RWPE2 (cell line): ENCODE results near the gene JKAMP.

Experiments used
- ATAC-seq: fragments of 200-7000 bp; cut with Tn5 transposase; 3 replicates; pipeline ENCODE4 v1.9.1; 2021; ENCODE audit warnings: low read depth
- DNase-seq: peaks from one replicate; pipeline ENCODE4 v3.0.0-alpha.2; 2020; ENCODE audit warnings: low spot score
- H3K27ac ChIP-seq: fragments of 450-650 bp; 2 replicates; pipeline ENCODE4 v1.5.1; 2017; ENCODE audit warnings: mild to moderate bottlenecking; ENCODE audit not compliant: poor library complexity, severe bottlenecking
- H3K27me3 ChIP-seq: fragments of 250-450 bp; sonication (Bioruptor Pico); 2 replicates; pipeline ENCODE4 v1.5.1; 2021; ENCODE audit warnings: mild to moderate bottlenecking, moderate library complexity; ENCODE audit not compliant: insufficient read depth, poor library complexity, severe bottlenecking
- H3K36me3 ChIP-seq: fragments of 250-450 bp; sonication (Bioruptor Pico); 2 replicates; pipeline ENCODE4 v1.5.1; 2020; ENCODE audit warnings: low read depth, mild to moderate bottlenecking, moderate library complexity
- H3K4me1 ChIP-seq: fragments of 250-450 bp; sonication (Bioruptor Pico); 2 replicates; pipeline ENCODE4 v1.5.1; 2021; ENCODE audit warnings: mild to moderate bottlenecking, moderate library complexity; ENCODE audit not compliant: insufficient read depth, poor library complexity, severe bottlenecking
- H3K4me3 ChIP-seq: fragments of 250-450 bp; sonication (Bioruptor Pico); 2 replicates; pipeline ENCODE4 v1.5.1; 2021; ENCODE audit warnings: mild to moderate bottlenecking, moderate library complexity; ENCODE audit not compliant: severe bottlenecking
- H3K9me3 ChIP-seq: fragments of 250-450 bp; sonication (Bioruptor Pico); 2 replicates; pipeline ENCODE4 v1.5.1; 2021; ENCODE audit warnings: mild to moderate bottlenecking, moderate library complexity; ENCODE audit not compliant: severe bottlenecking
- TF ChIP-seq, protein P1 (sequence below): fragments of 450-650 bp; IDR thresholded peaks from one replicate; pipeline ENCODE4 v1.5.1; 2017; ENCODE audit warnings: mild to moderate bottlenecking, moderate library complexity; ENCODE audit not compliant: poor library complexity, severe bottlenecking

The JKAMP gene

DNA sequence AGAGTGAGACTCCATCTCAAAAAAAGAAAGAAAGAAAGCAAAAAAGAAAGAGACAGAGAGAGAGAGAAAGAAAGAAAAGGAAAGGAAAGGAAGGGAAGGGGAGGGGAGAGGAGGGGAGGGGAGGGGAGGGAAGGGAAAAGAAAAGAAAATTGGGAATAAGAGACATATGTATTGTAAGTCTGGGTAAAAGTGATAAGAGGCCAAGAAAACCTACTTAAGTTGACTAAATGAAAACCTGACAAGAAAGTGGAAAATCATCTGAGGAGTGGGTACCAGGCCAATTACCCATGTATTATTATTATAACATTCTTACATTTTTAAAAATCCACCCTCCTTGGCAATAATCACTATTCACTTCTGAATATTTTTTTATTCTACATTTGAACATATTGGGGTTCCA is 46.0 kb downstream of the JKAMP start:
- Histone ChIP-seq H3K9me3 (no peaks in the 10 kb centered on the region), H3K27ac (no peak overlapping the region), H3K27me3 (peaks cover 10% of the 10 kb centered on the region), H3K4me3 (no peak overlapping the region), H3K4me1 (no peaks in the 10 kb centered on the region), H3K36me3 (no peaks in the 10 kb centered on the region)
- ATAC-seq (no peak), DNase-seq (no peak)
- TF ChIP-seq, protein P1, sequence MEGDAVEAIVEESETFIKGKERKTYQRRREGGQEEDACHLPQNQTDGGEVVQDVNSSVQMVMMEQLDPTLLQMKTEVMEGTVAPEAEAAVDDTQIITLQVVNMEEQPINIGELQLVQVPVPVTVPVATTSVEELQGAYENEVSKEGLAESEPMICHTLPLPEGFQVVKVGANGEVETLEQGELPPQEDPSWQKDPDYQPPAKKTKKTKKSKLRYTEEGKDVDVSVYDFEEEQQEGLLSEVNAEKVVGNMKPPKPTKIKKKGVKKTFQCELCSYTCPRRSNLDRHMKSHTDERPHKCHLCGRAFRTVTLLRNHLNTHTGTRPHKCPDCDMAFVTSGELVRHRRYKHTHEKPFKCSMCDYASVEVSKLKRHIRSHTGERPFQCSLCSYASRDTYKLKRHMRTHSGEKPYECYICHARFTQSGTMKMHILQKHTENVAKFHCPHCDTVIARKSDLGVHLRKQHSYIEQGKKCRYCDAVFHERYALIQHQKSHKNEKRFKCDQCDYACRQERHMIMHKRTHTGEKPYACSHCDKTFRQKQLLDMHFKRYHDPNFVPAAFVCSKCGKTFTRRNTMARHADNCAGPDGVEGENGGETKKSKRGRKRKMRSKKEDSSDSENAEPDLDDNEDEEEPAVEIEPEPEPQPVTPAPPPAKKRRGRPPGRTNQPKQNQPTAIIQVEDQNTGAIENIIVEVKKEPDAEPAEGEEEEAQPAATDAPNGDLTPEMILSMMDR = no peak

DNA sequence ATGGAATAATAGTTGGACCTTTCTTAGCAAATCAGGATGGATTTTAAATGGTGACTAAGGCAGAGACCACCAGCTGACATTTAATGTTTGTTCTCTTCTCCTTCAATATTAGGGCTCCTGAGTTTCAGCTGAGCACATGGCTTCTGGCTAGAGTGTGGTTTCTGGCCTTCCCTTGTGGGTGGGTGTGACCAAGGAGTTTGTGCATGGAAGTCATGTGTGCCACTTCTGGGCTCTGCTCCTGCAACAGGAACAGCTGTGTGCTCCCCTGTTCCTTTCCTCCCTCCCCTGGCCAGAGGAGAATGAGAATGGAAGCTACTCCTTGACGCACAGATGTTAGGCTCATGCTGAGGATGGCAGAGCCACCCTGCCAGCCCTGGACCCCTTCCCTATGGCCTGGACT is 48.1 kb downstream of the JKAMP start:
- Histone ChIP-seq H3K4me1 (no peaks in the 10 kb centered on the region), H3K27me3 (peaks cover 5% of the 10 kb centered on the region), H3K9me3 (no peaks in the 10 kb centered on the region), H3K27ac (no peak overlapping the region), H3K36me3 (no peaks in the 10 kb centered on the region), H3K4me3 (no peak overlapping the region)
- no peak for DNase-seq
- TF ChIP-seq, protein P1 = no peak
- ATAC-seq = no peak

DNA sequence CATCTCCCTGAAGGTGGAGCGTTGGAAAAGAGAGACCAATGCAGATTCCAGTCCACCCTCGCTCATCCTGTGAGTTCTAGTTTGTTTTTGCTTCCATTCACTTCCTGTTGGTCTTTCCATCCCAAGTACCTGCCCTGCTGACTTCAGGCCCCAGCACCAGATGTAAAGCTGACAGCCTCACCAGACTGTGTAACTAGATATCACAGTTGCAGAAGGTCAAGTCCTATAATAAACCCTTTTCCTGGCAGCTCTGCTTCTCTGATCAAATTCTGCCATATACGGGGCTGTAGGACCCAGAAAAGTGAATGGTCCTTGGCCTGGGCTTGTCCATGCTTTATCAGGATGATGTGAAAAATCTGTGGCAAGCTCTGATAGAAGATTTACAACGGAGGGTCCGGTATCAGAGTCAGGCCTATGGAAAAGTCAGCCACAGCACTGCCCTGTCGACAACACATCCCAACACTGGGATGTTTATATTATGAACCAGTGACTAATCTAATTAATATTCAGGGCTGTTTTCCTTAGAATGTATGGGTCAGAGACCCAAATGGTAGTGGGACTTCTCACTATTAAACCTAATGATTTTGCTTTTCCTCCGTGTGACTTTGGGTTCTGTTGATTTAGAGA is 50.2 kb downstream of the JKAMP start:
- Histone ChIP-seq H3K4me3 (no peak overlapping the region), H3K9me3 (no peaks in the 10 kb centered on the region), H3K4me1 (no peaks in the 10 kb centered on the region), H3K27me3 (peaks cover 5% of the 10 kb centered on the region), H3K27ac (no peak overlapping the region), H3K36me3 (no peaks in the 10 kb centered on the region)
- ATAC-seq = no peak
- TF ChIP-seq, protein P1 = no peak
- DNase-seq = no peak

DNA sequence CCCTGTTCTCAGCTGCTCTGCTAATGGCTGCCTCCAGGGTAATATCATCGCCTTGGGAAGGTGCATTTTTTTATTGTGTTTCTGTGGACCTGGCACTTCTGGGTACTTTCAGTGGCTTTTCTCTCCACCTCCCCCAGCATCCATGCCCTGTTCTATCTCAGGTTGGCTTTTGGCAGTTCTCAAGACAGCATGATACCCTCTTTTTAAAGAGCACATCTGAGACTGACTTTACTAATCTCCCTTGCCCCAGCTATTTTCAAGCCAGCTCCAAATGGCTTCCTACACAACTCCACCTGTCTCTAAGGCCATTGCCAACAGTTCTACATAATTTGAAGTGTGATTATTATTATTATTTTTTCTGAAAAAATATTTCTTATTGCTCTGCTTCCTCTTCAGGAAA is 53.2 kb downstream of the JKAMP start:
- Histone ChIP-seq H3K27me3 (no peaks in the 10 kb centered on the region), H3K36me3 (no peaks in the 10 kb centered on the region), H3K27ac (no peak overlapping the region), H3K4me3 (no peak overlapping the region), H3K4me1 (no peaks in the 10 kb centered on the region), H3K9me3 (no peaks in the 10 kb centered on the region)
- no peak for DNase-seq
- TF ChIP-seq, protein P1 = no peak
- no peak for ATAC-seq

DNA sequence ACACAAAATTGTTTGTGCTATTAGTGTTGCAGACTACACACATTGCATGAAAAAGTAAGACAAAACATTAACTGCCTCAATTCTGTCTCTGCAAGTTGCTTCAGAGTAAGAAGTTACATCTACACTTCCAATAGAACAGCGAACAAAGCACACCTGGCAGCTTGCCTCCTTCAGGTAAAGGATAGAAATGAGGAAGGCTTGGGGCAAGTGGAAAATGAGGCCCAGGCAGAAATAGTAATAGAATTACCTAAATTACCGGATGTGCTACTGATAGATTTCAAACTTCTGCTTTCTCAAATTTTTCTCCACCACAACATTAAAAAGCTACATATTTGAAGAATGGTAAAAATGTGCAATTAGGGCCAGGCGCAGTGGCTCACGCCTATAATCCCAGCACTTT is 54.6 kb downstream of the JKAMP start:
- no peak for ATAC-seq
- no peak overlapping the region for H3K4me3 ChIP-seq
- DNase-seq = no peak
- no peaks in the 10 kb centered on the region for H3K9me3 ChIP-seq
- H3K4me1 ChIP-seq = no peaks in the 10 kb centered on the region
- TF ChIP-seq, protein P1 = no peak
- no peak overlapping the region for H3K27ac ChIP-seq
- no peaks in the 10 kb centered on the region for H3K27me3 ChIP-seq
- H3K36me3 ChIP-seq = no peaks in the 10 kb centered on the region
